ENCODE data around the gene POLG2.
"Not testable (repeated sequence)": the region's sequence is repeated elsewhere in the genome, so short reads cannot be mapped to it uniquely, and the experiment has no call there.

Gene POLG2

DNA sequence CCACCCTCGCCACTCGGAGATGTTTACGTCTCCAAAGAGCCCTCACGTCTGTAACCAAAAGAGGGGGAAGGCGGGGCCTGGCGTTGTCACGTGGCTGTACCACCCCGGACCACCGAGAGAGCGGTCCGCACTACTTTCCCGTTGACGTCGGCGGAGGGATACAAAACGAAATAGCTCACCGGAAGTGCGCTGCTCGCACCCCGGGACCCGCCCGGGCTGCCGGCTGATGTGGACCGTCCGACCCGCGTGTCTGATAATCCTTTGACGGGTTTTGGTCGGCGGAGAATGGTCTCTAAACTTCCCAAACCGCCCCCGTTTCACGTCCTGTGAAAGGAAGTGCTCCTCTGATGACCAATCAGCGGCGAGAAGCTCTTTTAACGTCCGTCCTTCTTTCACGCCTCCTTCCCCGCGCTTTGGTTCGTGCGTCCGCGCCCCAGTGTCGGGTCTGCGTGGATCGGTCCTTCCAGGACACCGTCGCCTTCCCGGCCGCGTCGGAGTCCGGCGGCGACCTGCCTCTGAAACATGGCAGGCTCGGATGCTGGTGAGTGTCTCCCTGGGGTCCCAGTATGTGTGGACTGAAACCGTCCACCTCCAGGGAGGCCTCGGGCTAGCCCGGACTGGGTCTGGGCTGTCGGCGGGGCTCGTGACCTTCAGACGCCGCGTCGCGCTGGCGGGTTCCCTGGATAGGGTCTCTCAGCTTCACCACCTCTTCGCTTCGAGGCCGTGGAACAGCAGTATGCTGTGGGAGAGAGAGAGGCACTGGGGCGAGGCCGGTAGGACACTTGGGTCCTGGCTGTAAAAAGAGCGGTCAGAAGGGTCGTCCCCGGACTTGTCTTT lies 9.9 kb upstream of the POLG2 start, which contains the start of gene CEP95:
Gene CEP95 (plus strand): TSS at position 402 of the 837 bp plus-strand sequence. CDS start 121 bp downstream, at position 523.
- DNase-seq (ENCODE audit: low read depth, low spot score), result peak; percentile 86
- H3K27ac ChIP-seq, result peak within 1 kb of the TSS; percentile 97

DNA sequence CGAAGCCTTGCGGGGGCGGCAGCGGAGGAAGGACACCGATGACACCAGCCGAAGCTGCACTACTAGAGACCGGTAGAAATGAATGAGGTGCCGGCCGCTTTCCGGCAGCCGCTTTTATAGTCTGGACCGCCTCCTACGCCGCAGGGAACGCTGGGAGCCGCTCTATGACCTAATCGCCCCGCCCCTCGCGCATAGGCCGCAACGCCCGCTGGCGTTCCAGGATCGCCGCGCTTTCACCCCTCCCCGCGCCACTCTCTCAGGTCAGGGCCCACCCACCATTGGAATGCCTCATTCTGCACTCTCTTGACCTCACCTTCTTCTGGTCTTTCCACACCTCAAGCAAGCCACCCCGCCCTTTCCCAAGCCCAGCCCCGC lies 9.3 kb upstream of the POLG2 start, which contains the start of gene DDX5:
Gene DDX5 (minus strand): TSS at position 89 of the 375 bp plus-strand sequence. CDS start 170 bp downstream, outside the sequence.
- DNase-seq (ENCODE audit: low read depth, low spot score), result peak; percentile 98
- H3K27ac ChIP-seq, result peak within 1 kb of the TSS; percentile 97

DNA sequence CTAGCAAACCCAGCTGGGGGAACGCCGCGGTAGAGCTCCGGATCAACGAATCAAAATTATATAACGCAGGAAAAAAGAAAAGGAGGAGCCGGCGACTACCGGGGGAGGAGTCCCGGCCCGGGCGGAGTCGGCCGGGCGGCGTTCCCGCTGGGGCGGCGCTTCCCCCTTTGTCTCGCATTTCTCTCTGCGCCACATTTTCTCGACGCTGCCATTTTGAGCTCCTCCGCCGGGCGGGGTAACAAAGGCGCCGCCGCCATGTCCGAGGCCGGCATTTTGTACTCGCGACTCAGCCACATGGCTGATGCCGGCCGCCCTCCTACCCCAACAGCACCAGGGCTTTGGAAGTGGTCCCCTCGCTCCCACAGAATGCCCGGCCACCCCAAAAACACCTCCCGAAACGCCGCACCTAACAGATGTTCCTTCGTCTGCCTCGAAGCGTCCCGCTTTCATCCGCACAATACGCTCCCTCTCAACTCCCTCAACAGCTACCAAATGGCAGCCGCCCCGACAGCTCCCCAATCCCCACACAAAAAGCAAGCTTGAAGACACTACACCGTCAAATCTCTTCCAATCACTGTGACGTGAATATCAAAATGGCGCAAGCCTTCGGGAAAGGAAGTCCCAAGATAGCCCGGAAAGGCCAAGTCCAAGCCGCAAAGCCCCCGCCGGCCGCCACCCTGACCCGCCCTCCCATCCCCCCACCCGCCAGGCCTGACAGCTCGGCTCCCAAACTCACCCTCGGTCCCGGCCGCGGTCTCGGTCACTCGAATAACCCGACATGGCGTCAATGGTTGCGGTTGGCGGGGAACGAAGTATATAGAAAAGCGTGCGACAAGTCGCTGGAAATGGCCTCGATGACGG lies 8.7 kb upstream of the POLG2 start:
- DNase-seq (ENCODE audit: low read depth, low spot score), result no peak
- H3K27ac ChIP-seq, result peak overlapping the region; percentile 97

DNA sequence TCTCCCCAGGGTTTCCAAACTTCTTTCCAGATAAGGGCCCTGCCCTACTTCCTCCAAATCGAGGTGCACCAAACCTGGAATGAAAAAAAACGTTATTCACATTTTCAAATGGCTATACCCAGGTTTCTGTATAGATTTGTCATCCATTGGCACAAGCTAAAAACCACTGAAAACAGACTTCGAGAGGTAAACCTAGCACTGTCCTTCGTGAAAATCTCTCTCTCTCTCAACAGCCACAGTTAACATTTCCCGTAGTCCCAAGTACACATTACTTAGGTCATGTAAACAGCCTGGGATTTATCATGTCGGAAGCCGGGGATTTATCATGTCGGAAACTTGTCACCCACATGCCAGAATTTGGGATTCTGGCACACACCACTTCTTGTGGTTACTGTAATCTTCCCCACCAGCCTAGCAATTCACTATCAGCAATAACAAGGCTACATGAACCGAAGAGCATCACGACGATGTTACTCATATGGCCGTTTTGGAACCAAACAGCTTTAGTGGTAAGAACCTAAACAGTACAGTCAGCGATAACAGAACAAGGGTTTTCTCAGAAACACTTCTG lies 8.0 kb upstream of the POLG2 start:
- DNase-seq (ENCODE audit: low read depth, low spot score), result no peak
- H3K27ac ChIP-seq, result peak overlapping the region; percentile 97

DNA sequence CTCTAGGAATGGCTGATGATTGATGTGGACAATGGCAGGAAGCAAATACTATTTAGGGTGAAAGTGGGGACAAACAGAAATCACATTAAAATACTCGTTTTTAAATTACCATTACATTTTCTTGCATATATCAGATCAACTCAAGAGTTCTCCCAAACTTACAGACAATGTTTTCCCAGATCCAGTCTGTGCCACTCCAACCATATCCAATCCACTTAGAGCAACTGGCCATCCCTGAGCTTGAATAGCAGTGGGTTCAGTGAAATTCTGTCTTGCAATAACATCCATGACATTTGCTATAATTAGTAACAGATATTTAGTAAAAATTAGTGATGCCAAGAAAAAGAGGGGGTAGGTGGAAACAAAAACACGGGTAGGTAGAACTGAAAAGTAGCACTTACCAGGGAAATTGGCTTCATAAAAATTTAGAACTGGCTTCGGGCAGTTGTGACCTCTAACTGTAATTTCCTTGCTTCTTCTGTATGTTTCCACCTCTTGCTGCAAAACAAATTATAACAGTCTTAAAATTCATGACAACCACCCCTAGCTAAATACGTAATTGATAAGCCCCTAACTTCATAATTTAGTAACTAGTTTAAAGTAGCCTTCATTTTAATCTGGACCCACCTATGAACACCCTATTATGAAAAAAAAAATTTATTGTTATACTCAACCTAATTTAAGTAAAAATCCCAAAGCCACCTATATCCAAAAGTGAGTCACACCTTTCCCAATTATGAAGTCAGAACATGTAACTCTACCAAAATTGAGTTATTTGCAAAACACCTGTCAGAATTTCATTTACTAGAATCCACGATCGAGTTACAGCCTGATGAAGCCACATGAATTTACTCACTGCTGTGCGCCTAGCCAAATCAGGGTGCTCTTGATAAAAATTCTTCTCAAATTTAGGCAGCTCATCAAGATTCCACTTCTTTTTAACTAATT lies 7.2 kb upstream of the POLG2 start:
- H3K27ac ChIP-seq, result peak overlapping the region; percentile 97
- no peak for DNase-seq (ENCODE audit: low read depth, low spot score)

DNA sequence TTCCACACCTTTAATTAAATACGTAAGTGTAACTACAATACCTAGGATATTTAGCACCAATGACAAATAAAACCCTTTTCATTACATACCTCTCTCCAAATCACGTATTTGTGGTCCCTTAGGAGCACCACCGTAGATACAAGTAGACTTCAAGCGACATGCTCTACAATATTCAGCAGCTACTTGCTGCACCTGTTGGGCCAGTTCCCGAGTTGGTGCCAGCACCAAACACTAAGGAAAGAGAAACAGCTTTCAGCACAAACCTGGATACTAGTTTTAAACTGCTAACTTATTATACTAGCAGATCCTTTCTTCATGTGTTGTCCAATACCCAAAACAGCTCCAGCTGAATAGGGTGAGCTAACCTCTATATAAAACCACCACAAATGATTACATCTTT lies 6.5 kb upstream of the POLG2 start:
- no peak for DNase-seq (ENCODE audit: low read depth, low spot score)
- H3K27ac ChIP-seq, result peak overlapping the region; percentile 97

DNA sequence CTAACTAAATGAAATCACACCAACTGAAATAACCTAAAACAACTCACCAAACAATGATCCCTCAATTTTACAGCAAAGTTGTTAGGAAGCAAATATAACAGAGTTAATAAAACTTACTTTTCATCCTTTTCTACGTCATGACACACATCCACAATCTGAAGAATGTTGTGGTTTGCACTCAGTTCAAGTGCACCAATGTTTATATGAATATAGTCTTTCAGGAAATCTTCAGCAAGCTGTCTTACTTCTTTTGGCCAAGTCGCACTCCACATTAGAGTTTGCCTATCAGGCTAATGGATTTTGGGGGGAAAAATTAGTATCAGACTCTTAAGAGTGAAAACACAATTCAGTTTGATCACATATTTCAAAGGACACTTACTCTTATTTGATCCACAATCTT lies 6.0 kb upstream of the POLG2 start:
- no peak for DNase-seq (ENCODE audit: low read depth, low spot score)
- H3K27ac ChIP-seq, result peak overlapping the region; percentile 97

DNA sequence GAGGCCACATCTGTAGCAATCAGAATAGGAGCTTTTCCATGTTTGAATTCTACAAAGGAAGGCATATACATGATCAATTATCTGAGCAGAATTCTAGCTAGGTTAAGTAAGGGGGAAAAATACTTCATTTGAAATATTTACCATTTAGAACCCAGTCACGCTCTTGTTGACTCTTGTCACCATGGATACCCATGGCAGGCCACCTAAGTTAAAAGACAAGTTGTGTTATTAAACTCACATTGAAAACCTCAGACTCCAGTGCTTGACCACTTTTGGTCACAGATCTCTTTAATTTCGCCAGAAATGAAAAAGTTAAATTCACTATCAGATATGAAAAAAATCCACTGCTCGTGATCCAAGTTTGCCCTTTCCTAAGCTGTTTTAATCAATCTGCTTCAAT lies 5.2 kb upstream of the POLG2 start:
- H3K27ac ChIP-seq, result peak overlapping the region; percentile 97
- no peak for DNase-seq (ENCODE audit: low read depth, low spot score)

DNA sequence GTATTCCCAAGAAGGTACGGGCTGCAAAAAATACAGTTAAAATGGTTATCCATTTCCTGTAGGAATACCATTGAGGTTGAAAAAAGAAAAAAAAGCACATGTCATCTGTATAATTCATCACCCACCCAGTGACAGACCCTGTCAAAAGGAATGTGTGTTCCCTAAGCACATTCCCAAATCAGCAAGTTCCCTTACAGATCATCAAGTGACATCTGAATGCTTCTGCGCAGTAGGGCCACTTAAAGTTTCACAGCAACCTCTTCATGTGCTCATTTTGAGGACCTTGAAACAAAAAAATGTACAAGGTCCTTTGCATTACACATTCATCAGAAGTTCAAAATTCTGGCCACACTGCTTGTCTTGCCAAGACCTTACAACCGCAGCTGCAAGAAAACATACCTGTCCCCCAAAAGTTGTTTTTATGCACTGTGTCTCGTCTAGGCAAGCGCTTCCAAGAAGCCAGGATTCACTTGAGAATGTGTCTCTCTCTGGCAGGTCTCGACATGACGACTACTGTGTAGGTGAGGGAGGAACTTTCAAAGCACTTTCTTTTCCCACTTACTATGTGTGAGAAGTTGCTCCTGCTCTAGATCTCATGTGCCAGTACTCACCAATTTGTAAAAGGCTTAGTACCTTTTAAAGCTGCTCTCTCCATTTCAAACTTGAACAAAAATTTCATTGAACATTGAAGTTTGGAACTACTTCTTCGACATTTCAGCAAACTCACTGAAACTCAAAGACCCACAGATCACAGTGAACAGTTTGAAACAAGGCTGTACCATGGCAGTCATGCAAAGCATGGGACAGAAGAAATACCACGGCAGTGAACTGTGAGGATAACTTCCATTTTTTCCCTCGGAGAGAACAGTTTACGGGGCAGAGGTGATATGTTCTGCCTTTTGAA lies 4.3 kb upstream of the POLG2 start:
- DNase-seq (ENCODE audit: low read depth, low spot score), result no peak
- peak overlapping the region; percentile 97 for H3K27ac ChIP-seq

DNA sequence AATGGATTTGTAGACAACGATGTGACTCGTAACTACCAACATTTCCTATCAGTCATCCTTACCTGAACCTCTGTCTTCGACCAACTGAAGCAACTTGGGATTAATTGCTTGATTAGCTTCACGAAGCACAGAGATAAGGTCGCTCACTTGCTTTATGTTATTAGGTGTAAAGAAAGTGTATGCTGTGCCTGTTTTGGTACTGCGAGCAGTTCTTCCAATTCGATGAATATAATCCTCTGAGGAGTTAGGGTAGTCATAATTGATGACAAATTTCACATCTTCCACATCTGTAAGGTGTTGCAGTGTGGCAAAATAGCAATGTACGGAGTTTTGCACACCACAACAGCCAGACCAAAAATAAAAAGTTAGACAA lies 3.6 kb upstream of the POLG2 start:
- DNase-seq (ENCODE audit: low read depth, low spot score), result no peak
- peak overlapping the region; percentile 97 for H3K27ac ChIP-seq

DNA sequence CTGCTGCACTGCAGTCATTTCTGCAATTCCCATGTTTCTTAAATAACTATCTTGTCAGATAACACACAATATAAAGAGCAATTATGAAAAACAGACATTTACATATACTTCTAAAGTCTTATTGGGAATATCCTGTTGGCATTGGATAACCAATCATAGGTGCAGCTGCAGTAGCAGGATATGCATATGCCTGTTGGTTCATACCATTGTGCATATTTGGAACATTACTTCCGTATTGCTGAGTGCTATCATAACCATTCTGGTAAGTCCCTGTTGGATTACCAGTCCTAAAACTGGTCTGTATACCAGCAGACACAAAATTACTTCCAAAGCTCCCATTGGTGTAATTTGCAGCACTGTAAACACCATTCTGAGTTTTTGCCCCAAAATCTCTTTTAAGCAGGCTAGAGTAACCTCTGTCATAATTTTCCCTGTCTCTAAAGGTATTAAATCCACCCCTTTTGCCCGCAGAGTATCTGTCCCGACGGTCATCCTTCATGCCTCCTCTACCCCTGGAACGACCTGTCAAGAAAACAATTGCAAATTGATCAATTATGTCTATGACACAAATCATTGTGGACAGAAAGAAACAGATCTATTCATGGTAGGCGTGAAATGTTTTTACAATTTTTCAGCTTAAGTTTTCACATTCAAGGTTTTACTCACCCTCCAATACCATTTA lies 3.1 kb upstream of the POLG2 start:
- no peak for DNase-seq (ENCODE audit: low read depth, low spot score)
- peak overlapping the region; percentile 97 for H3K27ac ChIP-seq

DNA sequence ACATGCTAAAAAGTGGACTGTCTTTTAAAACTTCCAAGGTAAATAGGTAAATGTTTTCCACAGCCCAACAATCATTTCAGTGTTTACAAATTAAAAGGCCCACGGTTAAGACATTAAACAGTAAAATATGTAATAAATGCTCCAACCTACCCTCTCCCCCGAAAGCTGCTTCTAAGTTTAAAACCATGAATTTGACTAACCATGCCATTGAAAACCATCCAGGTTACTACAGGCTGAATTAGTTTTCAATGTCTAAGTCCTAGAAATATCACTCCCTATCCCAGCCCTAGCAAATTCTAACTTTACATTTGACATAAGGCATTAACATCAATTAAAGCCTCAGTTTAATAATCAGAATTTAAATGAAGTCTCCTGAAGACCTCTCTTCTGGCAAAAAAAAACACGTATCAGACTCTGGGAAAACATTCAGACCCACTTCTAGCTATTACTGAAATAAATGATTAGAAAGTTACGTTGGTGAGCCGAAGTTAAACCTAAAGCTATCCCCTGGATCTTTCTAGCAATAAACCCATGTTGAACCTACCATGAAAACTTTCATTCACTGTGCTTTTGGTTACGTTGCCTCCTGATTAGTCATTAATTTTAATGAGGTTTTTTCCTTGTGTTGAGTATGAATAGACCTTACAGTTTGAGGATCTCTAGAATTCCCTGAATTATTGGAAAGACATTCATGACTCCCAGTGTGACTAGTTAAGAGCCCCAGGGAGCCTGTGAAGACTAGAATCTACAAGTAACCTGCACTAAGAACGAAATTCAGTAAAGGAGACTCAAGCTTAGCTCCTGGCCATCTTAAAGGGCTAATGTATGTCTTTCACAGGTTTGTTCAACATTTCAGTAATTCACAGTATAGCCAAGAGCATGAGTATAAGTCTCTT lies 1.7 kb upstream of the POLG2 start:
- DNase-seq (ENCODE audit: low read depth, low spot score), result no peak

DNA sequence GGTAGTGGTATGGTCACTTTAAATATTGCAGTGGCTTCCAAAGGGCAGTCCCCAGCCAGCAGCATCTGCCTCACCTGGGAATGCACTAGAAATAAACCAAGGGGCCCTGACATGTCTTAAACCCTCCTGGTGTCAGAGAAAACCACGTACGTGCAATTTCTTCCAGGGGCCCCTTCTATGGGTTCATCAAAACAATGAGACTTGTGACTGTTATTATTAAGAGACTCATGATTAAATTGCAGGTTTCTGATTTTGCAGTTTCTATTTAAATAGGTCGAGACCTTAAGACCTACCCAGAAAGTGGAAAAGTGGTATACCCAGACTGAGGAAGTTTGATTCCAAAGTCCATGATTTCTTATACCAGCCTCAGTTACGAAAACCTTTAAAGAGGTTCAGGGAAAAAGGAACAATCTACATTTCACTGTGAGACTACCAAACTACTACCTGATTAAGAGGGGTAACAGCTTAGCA lies 746 bp upstream of the POLG2 start:
- peak overlapping the region; percentile 97 for H3K27ac ChIP-seq
- no peak for DNase-seq (ENCODE audit: low read depth, low spot score)

More for the DNA sequence above, 1.7 kb upstream of the POLG2 start:
- H3K27ac ChIP-seq, result peak overlapping the region; percentile 97

DNA sequence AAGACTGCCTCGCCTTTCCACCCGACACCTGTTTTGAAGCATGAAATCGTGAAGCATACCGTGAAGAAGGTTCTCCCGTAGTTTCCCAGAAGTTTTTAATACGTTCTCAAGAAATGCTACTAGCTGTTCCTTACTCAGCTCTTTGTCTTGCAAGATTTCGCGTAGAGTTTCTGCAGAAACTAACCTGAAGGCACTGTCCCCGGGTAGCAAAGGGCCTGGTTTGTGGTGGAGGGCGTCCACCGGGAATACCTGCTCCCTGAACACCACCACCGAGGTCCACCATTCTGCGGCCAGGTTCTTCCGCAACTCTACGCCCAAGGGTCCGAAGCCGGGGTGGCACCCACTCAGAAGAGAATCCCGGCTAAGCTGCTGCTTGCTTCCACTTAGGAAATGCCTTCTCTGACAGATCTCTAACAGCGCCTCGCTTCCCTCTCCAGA lies 487 bp downstream of the POLG2 start:
- H3K27ac ChIP-seq, result peak overlapping the region; percentile 97
- DNase-seq (ENCODE audit: low read depth, low spot score), result no peak

DNA sequence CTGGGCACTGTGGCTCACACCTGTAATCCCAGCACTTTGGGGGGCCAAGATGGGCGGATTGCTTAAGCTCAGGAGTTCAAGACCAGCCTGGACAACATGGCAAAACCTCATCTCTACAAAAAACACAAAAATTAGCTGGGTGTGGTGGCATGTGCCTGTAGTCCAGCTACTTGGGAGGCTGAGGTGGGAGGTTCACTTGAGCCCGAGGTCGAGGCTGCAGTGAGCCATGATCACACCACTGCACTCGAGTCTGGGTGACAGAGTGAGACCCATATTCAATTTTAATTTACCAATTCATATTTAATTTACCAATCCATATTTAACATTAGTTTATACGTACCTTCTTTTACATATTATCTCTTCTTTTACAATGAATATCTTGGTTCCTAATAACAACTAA lies 1.6 kb downstream of the POLG2 start:
- H3K27ac ChIP-seq; DNase-seq (ENCODE audit: low read depth, low spot score): not testable (repeated sequence)

DNA sequence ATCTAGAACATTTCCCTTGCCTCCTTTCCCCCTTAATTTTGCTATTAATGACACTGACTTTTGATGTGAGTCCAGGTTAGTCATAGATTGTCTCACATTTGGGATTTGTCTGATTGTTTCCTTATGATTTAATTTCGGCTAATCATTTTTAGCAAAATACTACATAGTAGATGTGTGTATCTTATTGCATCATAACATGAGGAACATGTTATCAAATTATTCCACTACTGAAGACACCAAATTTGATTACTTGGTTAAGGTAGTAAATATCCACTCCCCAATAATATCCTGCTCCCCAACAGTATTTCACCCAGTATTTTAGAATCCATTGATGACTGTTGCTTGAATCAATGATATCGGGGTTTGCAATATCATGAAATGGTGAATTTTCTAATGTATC lies 2.7 kb downstream of the POLG2 start:
- DNase-seq (ENCODE audit: low read depth, low spot score), result no peak
- no peak overlapping the region for H3K27ac ChIP-seq
